Muscle of leg (tissue), 11 donors: ENCODE measurements around the gene PPP2R5C. TPM values are rescaled to one million over a fixed set of nuclear protein-coding genes. Genes with fewer than 3 reads are reported as not detected.

Experiments
- DNase-seq: peaks from one replicate; pipeline ENCODE4 v3.0.0; 2013
- H3K27ac ChIP-seq: one replicate; pipeline ENCODE4 v1.5.1; 2013; ENCODE audit warnings: mild to moderate bottlenecking, low read length, control low read depth
- H3K27me3 ChIP-seq: one replicate; pipeline ENCODE4 v1.6.1; 2013; ENCODE audit warnings: low read length; ENCODE audit not compliant: control insufficient read depth, insufficient read depth
- H3K36me3 ChIP-seq: one replicate; pipeline ENCODE4 v1.6.1; 2013; ENCODE audit warnings: low read length; ENCODE audit not compliant: control insufficient read depth, insufficient read depth
- H3K4me1 ChIP-seq: one replicate; pipeline ENCODE4 v1.6.1; 2013; ENCODE audit warnings: low read length; ENCODE audit not compliant: control insufficient read depth, insufficient read depth
- H3K4me3 ChIP-seq: one replicate; pipeline ENCODE4 v1.5.1; 2013; ENCODE audit warnings: low read length, control low read depth
- H3K9me3 ChIP-seq: replicated peaks from 2 replicates; pipeline ENCODE4 v1.6.1; 2013; ENCODE audit warnings: low read depth, low read length; ENCODE audit not compliant: control insufficient read depth
- WGBS: methylation state at CpG from one replicate; pipeline ENCODE4 v1.1.5; 2013; ENCODE audit warnings: missing lambda C conversion rate; ENCODE audit not compliant: insufficient coverage; 5-methylcytosine and 5-hydroxymethylcytosine counted together
- polyA plus RNA-seq, 8 donors: library from polyadenylated mRNA; unstranded; fragments of 120-200 nt; gene quantifications; one replicate each; pipeline versions ENCODE4 v1.2.1 to v1.2.3, GENCODE V29; 2013; ENCODE audit warnings: inconsistent platforms in 1 of 8, low replicate concordance in 1 of 8; ENCODE audit not compliant: insufficient read length in 8 of 8, insufficient read depth in 1 of 8
- total RNA-seq: library from RNA; stranded (reverse); fragments of 120-200 nt; gene quantifications from one replicate; pipeline ENCODE4 v1.2.4, GENCODE V29; 2013

Gene PPP2R5C
- total and polyA plus RNA-seq, 9 donors: 56.9 to 79.7 (median 65.9) TPM

DNA sequence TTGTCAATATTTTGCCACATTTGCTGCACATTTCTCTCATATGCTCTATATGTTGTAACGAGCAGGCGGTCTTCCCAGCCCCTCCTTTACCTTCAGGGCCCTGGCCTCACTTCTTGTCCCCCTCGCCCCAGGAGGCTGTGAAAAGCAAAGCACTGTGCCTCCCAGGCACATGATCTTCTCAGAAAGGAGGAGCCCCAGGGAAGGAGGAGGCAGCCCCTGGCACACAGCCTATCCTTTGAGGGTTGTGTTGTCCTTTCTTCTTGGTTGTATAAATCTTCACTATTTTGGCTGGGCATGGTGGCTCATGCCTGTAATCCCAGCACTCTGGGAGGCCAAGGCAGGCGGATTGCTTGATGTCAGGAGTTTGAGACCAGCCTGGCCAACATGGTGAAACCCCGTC, 77.0 kb downstream of the PPP2R5C start:
- no peak overlapping the region for H3K27ac ChIP-seq
- H3K36me3 ChIP-seq: peaks cover 3% of the 10 kb centered on the region
- no peak overlapping the region for H3K4me3 ChIP-seq
- H3K9me3 ChIP-seq: no peaks in the 10 kb centered on the region
- H3K4me1 ChIP-seq: peaks cover 20% of the 10 kb centered on the region
- no peak for DNase-seq
- no peaks in the 10 kb centered on the region for H3K27me3 ChIP-seq
- WGBS: 100% methylated on average over 2 of the region's 5 CpGs

DNA sequence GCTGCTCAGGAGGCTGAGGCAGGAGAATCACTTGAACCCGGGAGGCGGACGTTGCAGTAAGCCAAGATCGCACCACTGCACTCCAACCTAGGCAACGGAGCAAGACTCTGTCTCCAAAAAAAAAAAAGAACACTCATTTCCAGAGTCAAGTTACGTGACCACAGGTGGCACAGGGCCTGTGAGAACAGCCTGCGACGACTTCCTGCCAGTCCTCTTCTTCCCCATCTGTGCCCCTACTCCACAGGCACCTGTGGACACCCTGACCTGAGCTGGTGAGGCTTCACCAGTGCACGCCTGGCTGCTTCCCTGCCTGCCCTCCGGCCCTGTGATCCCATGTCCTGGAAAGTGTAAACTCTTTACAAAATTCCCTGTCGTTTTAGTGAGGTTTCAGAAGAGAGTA, 77.7 kb downstream of the PPP2R5C start:
- no peak overlapping the region for H3K4me3 ChIP-seq
- no peak for DNase-seq
- H3K36me3 ChIP-seq: peaks cover 4% of the 10 kb centered on the region
- 49% methylated on average over 4 of the region's 11 CpGs for WGBS
- no peaks in the 10 kb centered on the region for H3K27me3 ChIP-seq
- peaks cover 16% of the 10 kb centered on the region for H3K4me1 ChIP-seq
- no peak overlapping the region for H3K27ac ChIP-seq
- no peaks in the 10 kb centered on the region for H3K9me3 ChIP-seq

GRCh38 chr14:101839661-101840060, 78.2 kb downstream of the PPP2R5C start:
- H3K36me3 ChIP-seq: peaks cover 6% of the 10 kb centered on the region
- no peak overlapping the region for H3K4me3 ChIP-seq
- no peaks in the 10 kb centered on the region for H3K27me3 ChIP-seq
- H3K9me3 ChIP-seq: no peaks in the 10 kb centered on the region
- DNase-seq: no peak
- WGBS: 78% methylated on average over 1 of the region's 6 CpGs
- H3K27ac ChIP-seq: no peak overlapping the region
- peaks cover 12% of the 10 kb centered on the region for H3K4me1 ChIP-seq

DNA sequence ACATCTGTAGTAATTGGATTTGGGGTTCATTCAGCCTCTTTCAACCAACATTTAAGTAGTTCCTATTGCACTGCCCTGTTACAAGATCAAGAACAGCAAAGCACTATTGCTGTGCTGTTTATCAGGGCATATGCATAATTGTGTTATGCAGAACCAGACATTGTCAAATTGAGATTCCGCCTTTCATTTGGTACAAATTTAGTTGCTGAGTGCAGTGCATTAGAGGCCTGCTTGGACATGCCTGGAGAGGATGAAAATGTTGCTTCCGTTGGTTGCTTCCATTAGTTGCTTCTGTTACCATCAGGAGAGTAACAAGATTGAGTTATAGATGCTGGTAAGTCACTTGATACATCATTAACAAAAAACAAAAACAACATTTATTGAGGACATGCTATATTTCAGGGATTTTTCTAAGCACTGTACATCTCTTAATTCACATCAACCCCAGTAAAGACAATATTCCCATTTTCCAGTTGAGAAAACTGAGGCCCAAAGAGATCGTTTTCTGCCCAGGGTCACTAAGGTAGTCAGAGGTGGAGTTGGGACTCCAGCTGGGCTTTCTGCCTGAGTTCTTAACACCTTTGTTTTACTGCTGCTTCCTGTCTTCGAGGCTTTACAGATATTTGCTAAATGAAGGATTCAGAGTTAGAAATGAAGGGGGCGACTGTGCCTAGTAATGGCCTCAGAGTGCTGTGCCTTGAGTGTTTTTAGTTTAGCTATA, 79.3 kb downstream of the PPP2R5C start:
- H3K27me3 ChIP-seq: no peaks in the 10 kb centered on the region
- H3K9me3 ChIP-seq: no peaks in the 10 kb centered on the region
- peaks cover 3% of the 10 kb centered on the region for H3K4me1 ChIP-seq
- no peak overlapping the region for H3K27ac ChIP-seq
- DNase-seq: no peak
- WGBS: 87% methylated on average over 3 of the region's 5 CpGs
- H3K36me3 ChIP-seq: peaks cover 3% of the 10 kb centered on the region
- H3K4me3 ChIP-seq: no peak overlapping the region

DNA sequence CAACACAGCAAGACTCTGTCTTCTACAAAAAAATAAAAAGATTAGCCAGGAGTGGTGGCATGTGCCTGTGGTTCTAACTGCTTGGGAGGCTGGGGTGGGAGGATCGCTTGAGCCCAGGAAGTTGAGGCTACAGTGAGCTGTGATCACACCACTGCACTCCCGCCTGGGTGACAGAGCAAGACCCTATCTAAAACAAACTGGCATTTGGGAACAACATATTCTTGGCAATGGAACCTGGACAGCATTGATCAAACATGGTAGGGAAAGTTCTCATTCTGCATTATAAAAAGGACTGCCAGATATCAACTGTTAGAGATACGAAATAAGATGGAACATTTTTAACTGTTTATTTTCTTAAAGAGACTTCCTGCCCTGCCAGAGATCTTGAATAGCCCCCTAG, 81.5 kb downstream of the PPP2R5C start:
- no peak overlapping the region for H3K27ac ChIP-seq

GRCh38 chr14:101843665-101844064, 82.2 kb downstream of the PPP2R5C start:
- Histone ChIP-seq H3K27me3 (no peaks in the 10 kb centered on the region), H3K9me3 (no peaks in the 10 kb centered on the region), H3K4me1 (no peaks in the 10 kb centered on the region), H3K36me3 (peaks cover 3% of the 10 kb centered on the region), H3K27ac (no peak overlapping the region), H3K4me3 (no peak overlapping the region)
- DNase-seq: peak; percentile 46
- WGBS: 54% methylated on average over 3 of the region's 7 CpGs

More for the DNA sequence above, 81.5 kb downstream of the PPP2R5C start:
- no peaks in the 10 kb centered on the region for H3K9me3 ChIP-seq
- no CpG with 5 or more reads among the region's 3 CpGs for WGBS
- no peak for DNase-seq
- no peaks in the 10 kb centered on the region for H3K27me3 ChIP-seq
- no peaks in the 10 kb centered on the region for H3K4me1 ChIP-seq
- H3K4me3 ChIP-seq: no peak overlapping the region
- peaks cover 3% of the 10 kb centered on the region for H3K36me3 ChIP-seq

GRCh38 chr14:101844219-101844618, 82.7 kb downstream of the PPP2R5C start:
- Histone ChIP-seq H3K4me3 (no peak overlapping the region), H3K4me1 (no peaks in the 10 kb centered on the region), H3K9me3 (no peaks in the 10 kb centered on the region), H3K27ac (no peak overlapping the region), H3K27me3 (no peaks in the 10 kb centered on the region), H3K36me3 (peaks cover 3% of the 10 kb centered on the region)
- no peak for DNase-seq
- WGBS: 81% methylated on average over 18 of the region's 19 CpGs

- WGBS: 83% methylated on average over 3 of the region's 3 CpGs
- Histone ChIP-seq H3K4me1 (no peaks in the 10 kb centered on the region), H3K9me3 (no peaks in the 10 kb centered on the region)
These were observed 83.2 kb downstream of the PPP2R5C start for GRCh38 chr14:101844751-101845150.

GRCh38 chr14:101845496-101845895, 84.0 kb downstream of the PPP2R5C start:
- no peak overlapping the region for H3K27ac ChIP-seq
- H3K4me1 ChIP-seq: no peaks in the 10 kb centered on the region
- 63% methylated on average over 1 of the region's 2 CpGs for WGBS
- H3K4me3 ChIP-seq: no peak overlapping the region
- no peaks in the 10 kb centered on the region for H3K9me3 ChIP-seq
- no peak for DNase-seq
- H3K36me3 ChIP-seq: peaks cover 3% of the 10 kb centered on the region
- H3K27me3 ChIP-seq: no peaks in the 10 kb centered on the region

More at GRCh38 chr14:101844751-101845150, 83.2 kb downstream of the PPP2R5C start:
- Histone ChIP-seq H3K27ac (no peak overlapping the region), H3K27me3 (no peaks in the 10 kb centered on the region), H3K36me3 (peaks cover 3% of the 10 kb centered on the region), H3K4me3 (no peak overlapping the region)
- no peak for DNase-seq

DNA sequence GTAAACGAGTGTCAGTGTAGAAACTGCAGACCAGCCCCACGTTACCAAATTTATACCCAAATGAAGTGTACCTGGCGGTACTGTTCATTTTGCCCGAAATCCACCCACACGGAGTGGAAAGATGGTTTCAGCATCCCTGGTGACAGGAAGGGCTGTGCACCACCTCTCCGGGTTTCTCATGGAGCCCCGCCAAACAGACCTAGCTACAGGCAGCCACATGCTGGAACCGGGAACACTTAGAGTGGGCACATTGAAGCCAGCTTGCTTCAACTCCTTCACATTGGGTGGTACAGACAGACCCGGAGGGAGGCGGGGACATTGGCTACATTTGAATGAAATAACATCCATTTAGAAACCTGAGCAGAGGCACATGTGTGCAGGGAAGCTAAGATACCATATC, 84.4 kb downstream of the PPP2R5C start:
- Histone ChIP-seq H3K27ac (no peak overlapping the region), H3K27me3 (no peaks in the 10 kb centered on the region), H3K9me3 (no peaks in the 10 kb centered on the region), H3K4me1 (no peaks in the 10 kb centered on the region), H3K36me3 (peaks cover 3% of the 10 kb centered on the region), H3K4me3 (no peak overlapping the region)
- DNase-seq: no peak
- 70% methylated on average over 7 of the region's 10 CpGs for WGBS

DNA sequence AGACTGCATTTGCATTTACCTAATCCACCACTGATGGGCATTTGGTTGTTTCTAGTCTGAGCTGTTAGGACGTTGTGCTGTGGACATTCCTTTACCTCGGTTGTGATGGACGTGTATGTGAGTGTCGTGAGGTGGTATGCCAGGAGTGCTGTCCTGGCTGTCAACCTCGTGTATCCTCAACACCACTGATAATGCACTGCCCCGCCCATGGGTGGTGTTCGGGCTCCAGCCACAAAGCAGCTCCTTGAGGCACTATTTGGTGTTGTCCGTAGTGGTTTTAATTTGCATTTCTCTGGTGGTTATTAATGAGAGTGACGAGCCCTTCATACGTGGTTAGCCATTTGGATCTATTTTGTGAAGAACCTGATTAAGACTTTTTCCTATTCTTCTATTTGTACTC, 87.6 kb downstream of the PPP2R5C start:
- no CpG with 5 or more reads among the region's 10 CpGs for WGBS
- H3K27ac ChIP-seq: no peak overlapping the region
- peaks cover 3% of the 10 kb centered on the region for H3K4me1 ChIP-seq
- no peak overlapping the region for H3K4me3 ChIP-seq
- peaks cover 3% of the 10 kb centered on the region for H3K36me3 ChIP-seq
- no peaks in the 10 kb centered on the region for H3K27me3 ChIP-seq
- no peak for DNase-seq
- no peaks in the 10 kb centered on the region for H3K9me3 ChIP-seq
